Stimulated activated CD4-positive, alpha-beta T cell treated with anti-CD3 and anti-CD28 coated beads, Interleukin-2, amount 100 ng/mL, for 48 hours (primary cell): Measurements from ENCODE around the gene ING4.

ENCODE experiments used
- DNase-seq, 2 donors: peaks; one replicate each; pipeline ENCODE4 v3.0.0-alpha.2; 2020

The ING4 gene

GRCh38 chr12:6605421-6606330, 57.2 kb downstream of the ING4 start:
- no peak for DNase-seq

DNA sequence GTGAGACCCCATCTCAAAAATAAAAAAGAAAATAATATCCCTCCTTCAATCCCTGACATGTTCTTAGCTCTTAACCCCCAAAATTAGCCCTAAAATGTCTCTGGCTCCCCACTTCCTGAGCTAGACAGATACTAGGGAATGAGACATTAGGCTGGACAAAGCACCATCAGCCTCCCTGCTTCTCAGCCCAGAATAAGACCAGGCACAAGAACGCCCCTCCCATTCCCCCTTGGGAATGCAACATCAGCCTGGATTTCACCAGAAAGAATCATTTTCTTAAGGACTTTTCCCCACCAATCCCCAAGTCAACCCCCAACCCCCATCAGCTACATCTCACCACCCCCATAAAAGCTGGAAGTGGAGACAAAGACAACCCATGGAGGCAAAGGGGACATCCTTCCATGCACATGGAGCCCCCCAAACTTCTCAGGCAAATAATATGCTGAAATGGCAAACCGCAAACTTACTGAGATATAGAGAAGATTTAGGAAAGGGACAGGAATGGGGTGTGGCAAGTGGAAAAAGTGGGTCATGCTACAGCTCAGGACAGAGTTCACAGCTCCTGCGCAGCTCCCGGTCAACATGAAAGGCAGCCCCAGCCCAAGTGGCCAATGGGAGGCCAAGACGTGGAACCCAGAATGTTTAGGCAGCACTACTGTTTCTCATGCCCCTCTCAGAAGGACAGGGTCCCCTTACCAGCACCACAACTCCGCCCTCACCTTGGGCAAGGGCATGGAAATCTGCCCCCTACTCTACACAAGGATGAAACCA, 58.5 kb downstream of the ING4 start:
- DNase-seq, result no peak

GRCh38 chr12:6603095-6603567, 59.8 kb downstream of the ING4 start:
- no peak for DNase-seq

DNA sequence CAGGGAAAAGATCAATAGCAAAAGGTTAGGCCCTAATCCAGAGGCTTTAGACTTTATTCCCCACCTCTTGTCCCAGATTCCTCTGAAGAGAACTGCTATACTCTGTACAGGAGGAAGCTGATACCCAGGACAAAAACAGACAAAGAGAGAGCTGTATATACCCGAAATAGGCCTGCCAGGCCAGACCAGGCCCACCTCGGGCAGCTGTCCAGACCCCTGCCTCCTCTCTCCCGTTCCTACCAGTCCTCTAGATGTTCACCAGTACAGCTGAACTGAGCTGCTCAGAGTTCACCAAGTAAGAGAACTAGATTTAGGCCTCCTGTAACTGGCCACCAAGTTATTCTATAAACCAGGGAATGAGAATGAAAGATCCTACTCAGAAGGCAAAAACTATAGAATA, 60.4 kb downstream of the ING4 start:
- DNase-seq, result no peak
